Endothelial cell of umbilical vein (primary cell): ENCODE measurements around the gene SGCD. TPM values are rescaled to one million over a fixed set of nuclear protein-coding genes. Genes with fewer than 3 reads are reported as not detected.

Source experiments
- BruUV-seq: library from RNA; stranded (reverse); fragments of 400-500 nt; replicated peaks from 2 replicates; lab custom pipeline; 2021; lab: Mats Ljungman, UMichigan
- CTCF ChIA-PET: fragments of 300-600, 350-600 bp; sonication (Branson Sonifier 250); formaldehyde crosslinking; loops from one replicate; lab custom pipeline; 2021; ENCODE audit warnings: antibody characterized with exemption, inconsistent platforms; lab: Charles Lee
- POLR2A ChIA-PET: fragments of 300-600, 350-600 bp; sonication (Branson Sonifier 250); formaldehyde crosslinking; loops from one replicate; lab custom pipeline; 2021; ENCODE audit warnings: antibody characterized with exemption, inconsistent platforms; lab: Charles Lee
- DNase-seq: peaks from one replicate; pipeline ENCODE4 v3.0.0-alpha.2; 2011; ENCODE audit warnings: low read depth, low spot score
- FAIRE-seq: peaks from 2 replicates; lab custom pipeline; 2011; peaks lifted over from hg19 to GRCh38; lab: Jason Lieb, UNC
- H2AFZ ChIP-seq: 2 replicates; pipeline ENCODE4 v1.6.0; 2012; ENCODE audit warnings: low read depth, low read length, control low read depth, inconsistent platforms
- H3K27ac ChIP-seq: 2 replicates; pipeline ENCODE4 v1.5.1; 2011; ENCODE audit warnings: low read depth, mild to moderate bottlenecking, control low read depth, low read length, moderate library complexity; ENCODE audit not compliant: insufficient read depth
- H3K27me3 ChIP-seq, 2 experiments: 2 replicates each; pipeline versions ENCODE4 v1.6.0 to v1.6.1; 2011; ENCODE audit warnings: low read length in 2 of 2, mixed read lengths in 1 of 2; ENCODE audit not compliant: control insufficient read depth in 2 of 2, insufficient read depth in 2 of 2
- H3K36me3 ChIP-seq, 2 experiments: 2 replicates in 1 of 2; 3 replicates in 1 of 2; pipeline ENCODE4 v1.5.1; 2011; ENCODE audit warnings: low read length in 2 of 2, mild to moderate bottlenecking in 1 of 2, moderate library complexity in 1 of 2; ENCODE audit not compliant: control insufficient read depth in 2 of 2, insufficient read depth in 2 of 2; ENCODE audit errors: extremely low read depth in 1 of 2
- H3K4me1 ChIP-seq: 3 replicates; pipeline ENCODE4 v1.5.1; 2011; ENCODE audit warnings: mild to moderate bottlenecking, low read length; ENCODE audit not compliant: control insufficient read depth, insufficient read depth; ENCODE audit errors: extremely low read depth
- H3K4me2 ChIP-seq: 2 replicates; pipeline ENCODE4 v1.6.1; 2011; ENCODE audit warnings: low read length, control low read depth, mixed read lengths; ENCODE audit not compliant: insufficient read depth
- H3K4me3 ChIP-seq, 3 experiments: fragments of 200-600 bp in 1 of 3; sonication (generic), shearing (Covaris generic) in 1 of 3; replicated peaks in 1 of 3; 2 replicates each; pipeline ENCODE4 v1.5.1; 2011 to 2016; ENCODE audit warnings: control low read depth in 3 of 3, low read length in 3 of 3, mild to moderate bottlenecking in 2 of 3, inconsistent platforms in 1 of 3, low read depth in 1 of 3, moderate library complexity in 1 of 3; ENCODE audit not compliant: insufficient read depth in 1 of 3
- H3K79me2 ChIP-seq: 2 replicates; pipeline ENCODE4 v1.6.0; 2012; ENCODE audit warnings: low read length, inconsistent platforms; ENCODE audit not compliant: control insufficient read depth, insufficient read depth
- H3K9ac ChIP-seq: replicated peaks from 2 replicates; pipeline ENCODE3; 2011; ENCODE audit warnings: low read length, control low read depth; ENCODE audit not compliant: insufficient read depth; ENCODE audit errors: extremely low read depth
- H3K9me1 ChIP-seq: replicated peaks from 3 replicates; pipeline ENCODE4 v1.6.0; 2011; ENCODE audit warnings: mild to moderate bottlenecking, low read length; ENCODE audit not compliant: control insufficient read depth, insufficient read depth; ENCODE audit errors: extremely low read depth
- H3K9me3 ChIP-seq: replicated peaks from 2 replicates; pipeline ENCODE4 v1.5.1; 2012; ENCODE audit warnings: low read length, inconsistent platforms; ENCODE audit not compliant: control insufficient read depth, insufficient read depth
- H4K20me1 ChIP-seq: replicated peaks from 2 replicates; pipeline ENCODE3; 2011; ENCODE audit warnings: mild to moderate bottlenecking, low read length; ENCODE audit not compliant: control insufficient read depth, insufficient read depth; ENCODE audit errors: extremely low read depth
- CTCF ChIP-seq, 2 donors: IDR thresholded peaks; 1 replicate in 1 of 2; 2 replicates in 1 of 2; pipeline ENCODE4 v1.5.1; 2011; ENCODE audit warnings: low read length in 2 of 2, mild to moderate bottlenecking in 2 of 2, moderate library complexity in 2 of 2, control low read depth in 1 of 2, inconsistent platforms in 1 of 2, low read depth in 1 of 2; ENCODE audit not compliant: insufficient read depth in 1 of 2; ENCODE audit errors: extremely low read depth in 1 of 2
- EZH2 ChIP-seq: IDR thresholded peaks from 2 replicates; pipeline ENCODE4 v1.6.1; 2012; ENCODE audit warnings: borderline replicate concordance, low read depth, mild to moderate bottlenecking, moderate library complexity, low read length, inconsistent platforms; ENCODE audit not compliant: severe bottlenecking
- FOS ChIP-seq: IDR thresholded peaks from 2 replicates; pipeline ENCODE4 v1.6.1; 2011; ENCODE audit warnings: mild to moderate bottlenecking, low read length, moderate library complexity, borderline replicate concordance; ENCODE audit not compliant: insufficient read depth
- GATA2 ChIP-seq: IDR thresholded peaks from 2 replicates; pipeline ENCODE4 v1.7.0; 2011; ENCODE audit warnings: low read depth, mild to moderate bottlenecking, moderate library complexity, mixed read lengths, low read length; ENCODE audit not compliant: insufficient read length, insufficient read depth
- JUN ChIP-seq: IDR thresholded peaks from 2 replicates; pipeline ENCODE4 v1.6.1; 2011; ENCODE audit warnings: borderline replicate concordance, low read depth; ENCODE audit not compliant: insufficient read length, insufficient read depth
- MAX ChIP-seq: IDR thresholded peaks from 2 replicates; pipeline ENCODE4 v1.6.1; 2011; ENCODE audit not compliant: insufficient read depth, insufficient read length
- MYC ChIP-seq: IDR thresholded peaks from one replicate; pipeline ENCODE4 v1.6.1; 2011; ENCODE audit warnings: mild to moderate bottlenecking, low read depth, low read length
- POLR2A ChIP-seq: IDR thresholded peaks from 2 replicates; pipeline ENCODE4 v1.6.1; 2012; ENCODE audit warnings: low read depth, mild to moderate bottlenecking, control low read depth, low read length
- POLR2AphosphoS5 ChIP-seq: IDR thresholded peaks from 2 replicates; pipeline ENCODE4 v1.6.1; 2012; ENCODE audit warnings: low read depth, mild to moderate bottlenecking, control low read depth, low read length, moderate library complexity; ENCODE audit not compliant: insufficient read depth
- dilution Hi-C: fragments of 300-500 bp; cut with MboI; formaldehyde crosslinking; loops from one replicate; pipeline ENCODE4 v1.15.0; 2019; ENCODE audit warnings: low sequenced_read_pairs; ENCODE audit not compliant: extremely low pct_ligation_motif_present
- intact Hi-C: fragments of 100-400 bp; cut with micrococcal nuclease; formaldehyde crosslinking; loops from one replicate; pipeline ENCODE4 v1.10.0; 2022
- polyA plus RNA-seq, 4 experiments: library from polyadenylated mRNA; depleted of rRNA in 3 of 4; stranded (reverse) in 3 of 4; unstranded in 1 of 4; fragments of >200 nt; gene quantifications; 2 replicates each; pipeline versions ENCODE4 v1.2.1 to v1.2.3, GENCODE V29; 2011 to 2012; ENCODE audit warnings: missing spikeins in 1 of 4
- total RNA-seq: library from RNA; stranded (reverse); gene quantifications from 2 replicates; pipeline ENCODE4 v1.2.3, GENCODE V29; 2021

The SGCD gene
- total and polyA plus RNA-seq, 2 donors (not counting 3 experiments of a cell fraction or from before 2014, with no cell fraction given) = not detected

GRCh38 chr5:156479849-156480248, 152.9 kb downstream of the SGCD start:
- Histone ChIP-seq H3K27me3 (no peaks in the 10 kb centered on the region), H4K20me1 (no peaks in the 10 kb centered on the region), H3K9me3 (peaks cover 5% of the 10 kb centered on the region), H3K4me3 (no peak overlapping the region), H3K27ac (no peak overlapping the region), H3K9me1 (no peaks in the 10 kb centered on the region), H3K9ac (no peak overlapping the region), H2AFZ (no peak overlapping the region), H3K36me3 (no peaks in the 10 kb centered on the region), H3K79me2 (no peaks in the 10 kb centered on the region), H3K4me1 (no peaks in the 10 kb centered on the region), H3K4me2 (no peak overlapping the region)
- intact Hi-C loops (no loop called here), dilution Hi-C loops (no loop called here)
- no TSS peak for BruUV-seq
- ChIA-PET CTCF (no interaction called here), POLR2A (no interaction called here)
- no peak for DNase-seq
- TF ChIP-seq CTCF (IDR thresholded peaks at IDR 0.05; ENCODE audit: extremely low read depth in 1 of 2, insufficient read depth in 1 of 2, low read depth in 1 of 2, low read length in 2 of 2) (no peak), MAX (no peak), GATA2 (no peak), MYC (no peak)
- no peak for FAIRE-seq

GRCh38 chr5:156481741-156482140, 154.8 kb downstream of the SGCD start:
- dilution Hi-C loops = no loop called here
- Histone ChIP-seq H3K9me1 (no peaks in the 10 kb centered on the region), H3K4me2 (no peak overlapping the region), H3K9me3 (peaks cover 7% of the 10 kb centered on the region), H3K79me2 (no peaks in the 10 kb centered on the region), H3K9ac (no peak overlapping the region), H3K4me3 (no peak overlapping the region), H2AFZ (no peak overlapping the region), H3K4me1 (no peaks in the 10 kb centered on the region), H3K27ac (no peak overlapping the region), H4K20me1 (no peaks in the 10 kb centered on the region), H3K27me3 (no peaks in the 10 kb centered on the region), H3K36me3 (no peaks in the 10 kb centered on the region)
- DNase-seq (no peak), FAIRE-seq (no peak)
- TF ChIP-seq POLR2AphosphoS5 (no peak), JUN (no peak), GATA2 (no peak), EZH2 (no peak), CTCF (IDR thresholded peaks at IDR 0.05; ENCODE audit: extremely low read depth in 1 of 2, insufficient read depth in 1 of 2, low read depth in 1 of 2, low read length in 2 of 2) (no peak), FOS (no peak), POLR2A (no peak), MAX (no peak), MYC (no peak)
- POLR2A ChIA-PET = no interaction called here
- intact Hi-C loops = no loop called here
- CTCF ChIA-PET = no interaction called here
- no TSS peak for BruUV-seq
